Articular chondrocyte of knee joint (primary cell): ENCODE results near the gene ZNF724. TPM values are rescaled to one million over a fixed set of nuclear protein-coding genes. Genes with fewer than 3 reads are reported as not detected.

Experiments
- small RNA-seq: library from RNA; depleted of rRNA; stranded (forward); fragments of <200 nt; gene quantifications from one replicate; pipeline ENCODE3, GENCODE V24; 2012
- total RNA-seq: library from RNA; depleted of rRNA; stranded (reverse); fragments of >200 nt; gene quantifications from 2 replicates; pipeline ENCODE4 v1.2.3, GENCODE V29; 2012

The ZNF724 gene
- 6.4 and 10.9 TPM in 2 replicates for total RNA-seq

GRCh38 chr19:23249911-23250649 lies at the start of gene ZNF724:
Gene ZNF724 (minus strand): TSS chr19:23250394. CDS start chr19:23250242, 152 bp downstream.

Small RNA genes lying within 50 kb of the gene (small RNA-seq; reads per million reads assigned to genes)
- gene VN1R91P: not detected

Other genes starting within 250 kb of the ZNF724 start
- 0.39 and 0.76 TPM in 2 replicates for gene ZNF728, start 247.2 kb downstream of the ZNF724 start, total RNA-seq
- gene ZNF730, start 133.4 kb downstream of the ZNF724 start, total RNA-seq: 2.1 and 2.6 TPM in 2 replicates
- 27.8 and 34.5 TPM in 2 replicates for gene ZNF91, start 145.1 kb upstream of the ZNF724 start, total RNA-seq